Umbilical cord (tissue), 2 donors: ENCODE results near the gene EDA. TPM values are rescaled to one million over a fixed set of nuclear protein-coding genes. Genes with fewer than 3 reads are reported as not detected.
A peak's percentile ranks its signal among the peaks of the same experiment; 100 is the strongest.
"Not testable (repeated sequence)": the region's sequence is repeated elsewhere in the genome, so short reads cannot be mapped to it uniquely, and the experiment has no call there.

Source experiments
- DNase-seq: peaks from one replicate; pipeline ENCODE4 v3.0.0-alpha.2; 2015; ENCODE audit warnings: low spot score
- total RNA-seq: library from RNA; depleted of rRNA; stranded (reverse); fragments of >200 nt; gene quantifications from one replicate; pipeline ENCODE4 v1.2.3, GENCODE V29; 2014; ENCODE audit warnings: low replicate concordance; ENCODE audit not compliant: insufficient read depth

The EDA gene
- total RNA-seq, 1 donor from 2014 or later: 2.9 TPM

- no peak for DNase-seq
Measured at GRCh38 chrX:69951753-69952152, 335.8 kb downstream of the EDA start.

DNA sequence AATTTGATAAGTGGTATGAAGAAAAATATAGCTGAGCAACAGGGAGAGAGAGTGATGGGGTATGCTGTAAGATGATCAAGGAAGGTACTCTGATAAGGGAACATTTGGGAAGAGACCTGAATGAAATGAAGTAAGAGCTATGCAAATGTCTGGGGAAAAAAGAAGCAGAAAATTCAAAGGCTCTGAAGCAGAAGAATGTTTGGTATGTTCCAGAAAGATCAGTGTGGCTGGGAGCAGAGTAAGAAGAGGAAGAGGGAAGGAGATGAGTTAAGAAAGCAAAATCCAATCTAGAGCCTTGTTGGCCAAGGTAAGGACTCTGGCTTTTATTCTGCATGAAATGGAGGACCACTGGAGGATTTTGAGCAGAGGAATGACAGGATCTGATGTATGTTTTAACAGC, 343.8 kb downstream of the EDA start:
- DNase-seq: no peak

DNA sequence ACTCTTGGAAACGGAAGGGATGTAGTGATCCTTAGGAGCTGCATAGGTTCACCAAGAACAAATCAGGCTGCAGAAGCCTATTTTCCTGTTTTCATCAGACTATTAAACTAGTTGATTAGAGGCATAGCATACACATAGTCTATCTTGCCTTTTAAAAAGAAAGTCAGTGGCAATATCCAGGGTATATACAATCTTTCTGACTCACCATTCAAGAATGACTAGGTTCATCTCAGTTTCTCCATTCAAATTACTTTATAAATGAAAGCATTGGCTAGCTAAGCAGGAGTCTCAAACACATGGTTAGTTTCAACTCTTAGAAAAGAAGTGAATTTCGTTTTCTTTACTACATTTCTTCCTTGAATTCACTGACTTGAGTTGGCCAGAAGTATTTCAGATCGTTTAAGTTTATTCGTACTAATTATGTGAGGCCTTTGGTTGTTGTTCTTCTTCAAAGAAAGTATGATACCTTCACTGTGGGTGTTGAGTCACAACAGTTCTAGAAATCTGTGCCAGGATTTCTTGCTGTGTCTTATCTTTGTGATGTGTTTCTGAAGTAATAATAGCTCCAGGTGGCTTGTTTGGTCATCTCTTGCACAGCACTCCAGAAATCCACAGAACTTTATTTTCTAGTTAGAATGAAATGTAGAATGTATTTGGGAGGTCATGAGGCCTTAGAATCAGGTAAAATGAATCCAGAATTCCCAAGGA, 345.6 kb downstream of the EDA start:
- DNase-seq: no peak

DNA sequence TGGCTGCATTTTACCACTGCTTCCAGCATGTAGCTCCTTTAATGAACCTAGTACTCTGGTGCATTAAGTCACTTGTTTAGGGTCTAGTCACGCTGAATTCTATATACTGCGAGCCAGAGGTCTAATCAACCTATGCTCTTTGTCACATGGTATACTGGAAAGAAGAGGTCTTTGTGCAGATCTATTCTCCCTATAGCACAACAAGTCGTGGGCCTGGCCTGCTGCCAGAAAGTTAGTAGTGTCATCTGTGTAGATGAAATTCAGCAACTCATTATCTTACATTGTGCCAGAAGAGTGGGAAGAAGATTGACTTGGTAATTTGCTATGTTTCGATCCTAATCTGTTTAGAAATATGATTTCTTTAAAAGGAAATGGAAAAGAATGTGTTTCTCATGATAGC, 353.0 kb downstream of the EDA start:
- DNase-seq: no peak

GRCh38 chrX:69969460-69969859, 353.5 kb downstream of the EDA start:
- DNase-seq: no peak

DNA sequence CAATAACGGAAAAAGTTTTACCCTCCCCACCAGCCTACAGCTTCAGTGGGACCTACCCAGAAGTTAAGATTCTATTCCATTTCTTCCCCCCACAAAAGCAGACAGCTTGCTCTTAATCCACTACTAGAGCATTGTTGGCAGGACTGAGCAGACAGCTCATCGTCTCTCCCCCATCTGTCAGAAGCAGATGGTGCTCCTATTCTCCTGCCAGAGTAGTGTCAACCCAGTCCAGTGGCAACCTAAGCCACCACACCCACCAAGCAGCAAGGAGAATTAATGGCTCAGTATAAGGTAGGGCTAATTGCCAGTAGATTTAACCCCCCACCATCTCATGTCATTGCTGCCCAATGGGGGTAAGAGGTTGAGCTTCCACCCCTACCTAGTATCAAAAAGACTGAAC, 371.8 kb downstream of the EDA start:
- DNase-seq: peak; percentile 10

- DNase-seq: no peak
Measured at GRCh38 chrX:69988955-69989394, 373.1 kb downstream of the EDA start.

- DNase-seq: no peak
Measured at GRCh38 chrX:69991685-69992084, 375.8 kb downstream of the EDA start.

- no peak for DNase-seq
Measured at GRCh38 chrX:69993494-69993893, 377.6 kb downstream of the EDA start.

DNA sequence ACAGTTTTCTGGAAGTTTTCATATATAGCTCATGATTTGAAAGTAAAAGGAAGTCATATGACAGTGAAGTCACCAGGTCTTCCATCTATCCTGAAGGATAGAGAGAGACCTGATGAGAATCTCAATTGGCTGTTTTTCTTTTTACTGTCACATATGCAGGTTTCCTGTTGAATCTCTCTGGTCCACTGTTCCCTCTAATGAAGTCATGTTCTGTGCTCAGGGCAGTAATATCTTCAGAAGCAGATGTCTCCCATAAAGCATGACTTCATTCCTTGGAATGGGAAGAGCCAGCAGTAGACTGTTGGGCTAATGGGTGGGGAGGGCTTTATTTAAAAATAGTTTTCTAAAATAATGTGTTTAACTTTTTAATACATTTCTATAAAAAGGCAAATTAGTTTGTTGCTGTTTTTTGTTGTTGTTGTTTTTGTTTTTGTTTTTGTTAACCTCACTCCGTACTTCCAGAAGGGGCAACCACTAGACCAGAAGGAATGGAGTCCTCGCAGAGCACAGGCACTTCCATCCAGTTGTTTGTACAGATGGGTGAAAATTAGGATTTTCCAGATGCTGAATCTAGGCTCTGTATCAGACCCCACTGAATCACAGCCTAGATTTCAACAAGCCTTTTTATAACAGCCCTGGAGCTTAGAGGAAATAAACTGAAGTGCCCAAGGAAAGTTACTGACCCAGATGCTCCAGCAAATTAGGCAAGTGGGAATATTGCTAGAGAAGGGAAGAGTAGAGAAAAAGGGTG, 379.6 kb downstream of the EDA start:
- no peak for DNase-seq

GRCh38 chrX:69996113-69996468, 380.2 kb downstream of the EDA start:
- no peak for DNase-seq

DNA sequence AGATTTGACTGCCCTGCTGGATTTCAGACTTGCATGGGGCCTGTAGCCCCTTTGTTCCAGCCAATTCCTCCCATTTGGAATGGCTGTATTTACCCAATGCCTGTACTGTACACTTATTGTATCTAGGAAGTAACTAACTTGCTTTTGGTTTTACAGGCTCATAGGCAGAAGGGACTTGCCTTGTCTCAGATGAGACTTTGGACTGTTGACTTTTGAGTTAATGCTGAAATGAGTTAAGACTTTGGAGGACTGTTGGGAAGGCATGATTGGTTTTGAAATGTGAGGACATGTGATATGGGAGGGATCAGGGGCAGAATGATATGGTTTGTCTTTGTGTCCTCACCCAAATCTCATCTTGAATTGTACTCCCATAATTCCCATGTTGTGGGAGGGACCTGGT, 382.4 kb downstream of the EDA start:
- not testable (repeated sequence) for DNase-seq

DNA sequence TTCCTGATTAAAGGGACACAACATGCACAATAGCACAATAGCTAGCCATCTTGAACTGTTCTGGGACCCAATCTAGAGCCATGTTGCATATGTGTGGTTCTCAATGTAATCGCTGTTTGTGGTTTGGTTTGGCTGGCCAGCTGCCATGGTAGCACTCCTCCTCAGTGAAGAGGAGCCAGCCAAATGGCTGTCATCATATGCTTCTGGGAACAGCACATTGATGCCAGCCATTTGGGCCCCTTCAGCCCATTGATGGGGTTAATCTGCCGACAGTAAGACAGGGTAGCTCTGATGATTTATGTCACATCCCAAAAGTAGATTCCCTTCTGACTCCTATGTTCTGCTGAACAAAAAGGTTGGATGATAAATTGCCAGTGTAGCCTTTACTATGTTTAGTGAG, 385.4 kb downstream of the EDA start:
- DNase-seq: no peak

GRCh38 chrX:70001708-70002341, 385.9 kb downstream of the EDA start:
- no peak for DNase-seq

DNA sequence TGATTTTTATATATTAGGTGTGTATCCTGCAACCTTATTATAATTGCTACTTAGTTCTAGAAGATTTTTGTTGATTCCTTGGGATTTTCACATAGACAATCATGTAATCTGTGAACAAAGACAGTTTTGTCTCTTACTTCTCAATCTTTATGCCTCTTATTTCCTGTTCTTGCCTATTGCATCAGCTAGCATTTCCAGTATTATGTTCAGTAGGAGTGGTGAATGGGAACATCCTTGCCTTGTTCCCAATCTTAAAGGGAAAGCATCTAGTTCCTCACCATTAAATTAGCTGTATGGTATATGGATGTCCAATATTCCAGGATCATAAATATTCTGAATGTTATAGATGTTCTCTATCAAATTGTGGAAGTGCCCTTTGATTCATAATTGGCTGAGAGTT, 392.0 kb downstream of the EDA start:
- no peak for DNase-seq

DNA sequence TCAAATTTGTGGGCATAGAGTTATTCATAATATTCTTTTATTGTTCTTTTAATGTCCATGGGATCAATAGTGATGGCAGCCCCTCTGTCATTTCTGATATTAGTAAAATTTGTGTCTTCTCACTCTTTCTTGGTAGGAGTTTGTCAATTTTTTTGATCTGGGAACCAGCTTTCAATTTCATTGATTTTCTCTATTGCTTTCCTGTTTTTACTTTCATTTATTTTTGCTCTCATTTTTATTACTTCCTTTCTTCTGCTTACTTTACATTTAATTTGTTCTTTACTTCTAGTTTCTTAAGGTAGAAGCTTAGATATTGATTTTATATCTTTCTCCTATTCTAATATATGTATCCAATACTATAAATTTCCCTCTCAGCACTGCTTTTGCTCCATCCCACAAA, 393.1 kb downstream of the EDA start:
- DNase-seq: no peak

- no peak for DNase-seq
Measured at GRCh38 chrX:70009970-70010369, 394.1 kb downstream of the EDA start.

- DNase-seq: no peak
Measured at GRCh38 chrX:70012756-70013155, 396.8 kb downstream of the EDA start.

DNA sequence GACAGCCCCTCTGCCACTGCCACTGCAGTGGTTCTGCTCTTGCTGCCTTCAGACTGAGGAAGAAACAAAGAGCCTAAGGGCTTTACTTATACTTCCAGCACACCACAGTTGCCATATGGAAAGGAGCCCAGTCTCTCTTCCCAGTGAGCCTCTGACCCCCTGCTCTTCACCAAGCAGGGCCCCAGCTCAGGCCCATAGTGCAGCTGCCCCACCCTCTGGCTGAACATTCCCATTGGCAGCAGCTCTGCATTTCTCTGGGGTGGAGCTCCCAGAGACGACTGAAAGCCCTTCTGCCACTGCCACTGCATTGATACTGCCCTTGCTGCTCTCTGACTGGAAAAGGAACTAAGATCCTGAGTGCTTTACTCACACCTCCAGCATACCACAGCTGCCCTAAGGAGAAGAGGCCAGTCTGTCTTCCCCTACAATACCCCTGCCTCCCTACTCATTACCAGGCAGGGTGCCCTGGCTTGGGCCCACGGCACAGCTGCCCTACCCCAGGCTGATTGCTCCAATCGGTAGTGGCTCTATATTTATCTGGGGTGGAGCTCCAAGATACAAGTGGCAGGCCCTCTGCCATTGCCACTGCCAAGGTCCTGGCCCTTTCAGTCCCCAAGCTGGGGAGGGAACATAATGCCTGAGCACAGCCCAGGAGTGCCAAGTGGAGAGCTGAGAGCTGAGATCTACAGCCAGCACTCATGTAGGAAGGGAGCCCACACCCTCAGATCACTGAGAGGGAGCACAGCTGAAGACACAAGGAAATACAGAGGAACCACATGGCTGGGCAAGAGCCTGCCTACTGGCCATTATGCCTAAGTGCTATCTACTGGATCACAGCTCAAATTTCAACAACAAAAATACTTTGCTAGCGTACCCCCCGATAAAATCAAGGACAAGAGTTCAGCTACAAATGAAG, 397.8 kb downstream of the EDA start:
- peak; percentile 51 for DNase-seq

GRCh38 chrX:70016513-70016912, 400.6 kb downstream of the EDA start:
- DNase-seq: no peak

DNA sequence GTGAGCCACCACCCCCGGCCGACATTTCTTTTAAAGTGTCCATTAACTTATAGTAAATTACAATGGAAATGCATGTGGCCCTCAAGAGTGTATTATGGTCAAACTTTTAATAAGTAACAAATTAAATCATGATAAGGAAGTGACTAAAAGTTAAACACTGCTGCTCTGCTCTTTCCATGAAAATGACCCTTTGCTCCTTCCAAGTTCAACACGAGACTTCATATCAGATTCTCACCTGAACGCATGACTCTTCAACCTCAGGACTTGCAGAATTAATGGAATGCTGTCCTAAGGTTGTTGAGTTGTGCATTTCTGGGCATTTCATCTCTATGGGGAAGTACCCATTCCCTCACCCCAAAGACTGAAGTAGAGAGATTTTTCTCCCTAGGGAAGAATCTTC, 406.7 kb downstream of the EDA start:
- no peak for DNase-seq

GRCh38 chrX:70025464-70025863, 409.6 kb downstream of the EDA start:
- peak; percentile 84 for DNase-seq
